Cardiac fibroblast (primary cell): ENCODE measurements around the gene CYREN.

ENCODE experiments used
- DNase-seq, 2 donors: peaks; one replicate each; pipeline versions ENCODE4 v3.0.0 to v3.0.0-alpha.2; 2010; ENCODE audit warnings: low read depth in 2 of 2
- H3K4me3 ChIP-seq, 2 donors: replicated peaks in 1 of 2; 1 replicate in 1 of 2; 2 replicates in 1 of 2; pipeline ENCODE4 v1.5.1; 2011; ENCODE audit warnings: low read depth in 2 of 2, low read length in 2 of 2, mild to moderate bottlenecking in 2 of 2, moderate library complexity in 1 of 2
- TF ChIP-seq, protein P1 (sequence below): IDR thresholded peaks from one replicate; pipeline ENCODE4 v1.5.1; 2011; ENCODE audit warnings: low read depth, mild to moderate bottlenecking, low read length, inconsistent platforms

Gene CYREN

DNA sequence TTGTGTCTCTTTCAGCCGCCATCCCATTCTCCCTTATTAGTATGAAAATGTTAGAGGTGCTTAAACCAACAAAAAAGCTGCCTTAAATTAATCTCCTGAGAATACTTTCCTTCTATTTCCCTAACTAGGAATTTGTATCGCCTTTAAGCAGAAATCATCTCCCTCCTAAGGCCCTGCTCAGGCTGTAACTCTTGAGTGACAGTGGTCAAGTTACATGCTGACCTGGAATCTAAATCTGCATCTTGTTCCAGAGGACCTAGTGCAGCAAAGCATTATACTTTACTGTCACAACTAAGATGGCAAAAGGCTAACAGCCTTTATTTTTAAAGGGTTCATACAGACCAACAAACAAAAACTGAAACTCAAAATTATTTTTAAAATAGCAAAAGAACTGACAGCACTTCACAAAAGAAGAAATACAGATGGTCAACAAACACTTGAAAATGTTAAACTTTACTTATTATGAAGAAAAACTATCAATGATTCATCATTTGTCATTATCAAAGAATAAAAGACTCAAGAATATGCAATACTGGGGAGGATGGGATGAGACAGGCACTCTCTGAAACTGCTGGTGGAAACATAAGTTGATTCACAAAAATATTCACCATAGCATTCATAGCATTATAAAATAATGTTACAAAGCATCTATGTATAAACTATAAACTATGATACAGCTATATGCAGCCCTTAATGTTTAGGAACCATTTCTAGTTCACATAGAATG is 11.0 kb downstream of the CYREN start:
- TF ChIP-seq, protein P1, sequence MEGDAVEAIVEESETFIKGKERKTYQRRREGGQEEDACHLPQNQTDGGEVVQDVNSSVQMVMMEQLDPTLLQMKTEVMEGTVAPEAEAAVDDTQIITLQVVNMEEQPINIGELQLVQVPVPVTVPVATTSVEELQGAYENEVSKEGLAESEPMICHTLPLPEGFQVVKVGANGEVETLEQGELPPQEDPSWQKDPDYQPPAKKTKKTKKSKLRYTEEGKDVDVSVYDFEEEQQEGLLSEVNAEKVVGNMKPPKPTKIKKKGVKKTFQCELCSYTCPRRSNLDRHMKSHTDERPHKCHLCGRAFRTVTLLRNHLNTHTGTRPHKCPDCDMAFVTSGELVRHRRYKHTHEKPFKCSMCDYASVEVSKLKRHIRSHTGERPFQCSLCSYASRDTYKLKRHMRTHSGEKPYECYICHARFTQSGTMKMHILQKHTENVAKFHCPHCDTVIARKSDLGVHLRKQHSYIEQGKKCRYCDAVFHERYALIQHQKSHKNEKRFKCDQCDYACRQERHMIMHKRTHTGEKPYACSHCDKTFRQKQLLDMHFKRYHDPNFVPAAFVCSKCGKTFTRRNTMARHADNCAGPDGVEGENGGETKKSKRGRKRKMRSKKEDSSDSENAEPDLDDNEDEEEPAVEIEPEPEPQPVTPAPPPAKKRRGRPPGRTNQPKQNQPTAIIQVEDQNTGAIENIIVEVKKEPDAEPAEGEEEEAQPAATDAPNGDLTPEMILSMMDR: no peak

DNA sequence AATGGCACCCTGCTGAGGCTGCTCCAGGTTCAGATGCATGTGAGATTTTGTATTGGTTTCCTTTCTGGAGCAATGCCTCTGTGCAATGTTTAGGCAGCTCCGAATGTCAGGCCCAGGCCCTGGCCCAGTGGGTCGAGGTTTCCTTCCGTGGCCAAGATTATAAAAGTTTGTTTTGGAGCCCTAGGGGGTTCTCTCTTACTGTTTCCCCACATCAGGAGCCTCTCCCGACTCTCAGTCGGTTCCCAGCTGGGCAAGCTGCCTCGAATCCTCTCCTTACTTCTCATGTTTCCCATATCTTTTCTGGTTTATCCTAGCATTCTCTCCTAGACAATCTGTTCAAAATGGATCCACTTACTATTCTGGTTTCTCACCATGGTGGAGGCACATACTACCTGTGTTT is 11.6 kb downstream of the CYREN start:
- DNase-seq: no peak
- H3K4me3 ChIP-seq: no peak overlapping the region
- TF ChIP-seq, protein P1: no peak

More for the DNA sequence above, 11.0 kb downstream of the CYREN start:
- DNase-seq: peak in 1 of 2 donors; percentile 52
- H3K4me3 ChIP-seq: no peak overlapping the region

DNA sequence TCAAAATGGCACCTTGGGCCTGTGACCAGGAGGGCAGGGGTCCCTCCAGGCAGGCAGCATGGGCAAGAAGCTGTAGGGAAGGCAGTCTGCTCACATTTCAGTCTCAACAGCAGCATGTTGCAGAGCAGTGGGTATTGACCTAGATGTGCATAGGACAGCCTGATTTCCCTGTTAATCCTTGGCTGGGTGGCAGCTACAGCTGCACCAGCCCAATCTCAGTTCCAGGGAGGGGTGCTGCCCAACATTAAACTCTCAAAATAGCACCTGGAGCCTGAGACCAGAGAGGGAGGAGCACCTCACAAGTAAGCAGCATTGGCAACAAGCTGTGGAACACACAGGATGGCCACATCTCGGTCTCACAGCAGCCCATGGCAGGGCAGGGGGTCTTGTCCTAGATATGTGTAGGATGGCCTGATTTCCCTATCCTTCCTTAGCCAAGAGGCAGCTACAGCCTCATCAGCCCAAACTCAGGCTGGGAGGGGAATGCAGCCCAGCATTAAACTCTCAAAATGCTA is 12.3 kb downstream of the CYREN start:
- DNase-seq: no peak
- H3K4me3 ChIP-seq: no peak overlapping the region
- TF ChIP-seq, protein P1: no peak

DNA sequence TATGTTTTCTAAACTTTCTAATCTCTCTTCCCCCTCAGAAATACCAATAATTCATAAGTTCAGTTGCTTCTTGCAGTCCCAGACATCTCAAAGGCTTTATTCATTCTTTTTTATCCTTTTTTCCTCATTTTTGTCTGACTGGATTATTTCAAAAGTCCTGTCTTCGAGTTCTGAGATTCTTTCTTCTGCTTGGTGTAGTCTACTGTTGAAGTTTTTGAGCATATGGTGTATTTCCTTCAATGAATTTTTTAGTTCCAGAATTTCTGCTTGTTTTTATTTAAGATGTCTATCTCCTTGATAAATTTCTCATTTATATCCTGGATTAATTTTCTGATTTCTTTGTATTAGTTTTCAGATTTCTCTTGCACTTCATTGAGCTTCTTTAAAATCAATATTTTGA is 14.2 kb downstream of the CYREN start:
- TF ChIP-seq, protein P1: no peak
- DNase-seq: no peak
- no peak overlapping the region for H3K4me3 ChIP-seq

DNA sequence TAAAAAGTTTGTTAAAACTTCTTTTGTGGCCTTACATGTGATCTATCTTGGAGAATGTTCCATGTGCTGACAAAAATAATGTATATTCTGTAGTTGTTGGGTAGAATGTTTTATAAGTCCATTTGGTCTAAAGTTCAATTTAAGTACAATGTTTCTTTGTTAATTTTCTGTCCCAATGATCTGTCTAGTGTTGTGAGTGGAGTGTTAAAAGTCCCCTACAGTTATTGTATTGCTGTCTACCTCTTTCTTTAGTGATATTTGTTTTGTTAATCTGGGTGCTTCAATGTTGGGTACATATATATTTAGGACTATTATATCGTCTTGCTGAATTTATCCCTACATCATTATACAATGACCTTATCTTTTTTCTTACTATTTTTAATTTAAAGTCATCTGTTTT is 15.8 kb downstream of the CYREN start:
- no peak overlapping the region for H3K4me3 ChIP-seq
- no peak for DNase-seq
- TF ChIP-seq, protein P1: no peak

DNA sequence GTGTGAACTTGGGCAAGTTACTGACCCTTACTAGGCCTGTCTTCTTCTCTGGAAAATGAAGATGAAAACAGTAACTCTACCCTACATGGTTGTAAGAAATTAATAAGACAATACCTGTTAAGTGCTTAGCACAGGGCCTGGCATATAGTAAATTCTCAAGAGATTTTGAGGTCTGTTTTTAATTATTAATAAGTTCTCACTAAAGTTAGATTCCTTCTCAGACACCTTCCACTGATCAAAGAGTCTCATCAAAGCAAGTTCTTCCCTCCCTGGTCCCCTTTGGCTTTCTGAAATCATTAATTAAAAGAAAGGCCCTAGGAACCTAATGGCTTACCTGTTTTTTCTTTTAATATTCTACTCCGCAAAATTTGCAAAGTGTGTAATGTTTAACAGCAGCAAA is 18.1 kb downstream of the CYREN start:
- TF ChIP-seq, protein P1: no peak
- no peak for DNase-seq
- H3K4me3 ChIP-seq: no peak overlapping the region
